Heart right ventricle (tissue), 16 donors: ENCODE measurements around the gene ENTPD1. TPM values are rescaled to one million over a fixed set of nuclear protein-coding genes. Genes with fewer than 3 reads are reported as not detected.
"Not testable (repeated sequence)": the region's sequence is repeated elsewhere in the genome, so short reads cannot be mapped to it uniquely, and the experiment has no call there.

Source experiments
- ATAC-seq, 8 donors: fragments of 200-7000 bp; cut with Tn5 transposase; one replicate each; pipeline ENCODE4 v1.9.1; 2020; ENCODE audit warnings: mild to moderate bottlenecking in 8 of 8, moderate library complexity in 8 of 8, moderate number of reproducible peaks in 1 of 8
- DNase-seq, 2 donors: peaks; one replicate each; pipeline ENCODE4 v3.0.0-alpha.2; 2020
- H3K27ac ChIP-seq, 10 donors: fragments of 200-600 bp; sonication (generic) in 2 of 10; one replicate each; pipeline versions ENCODE4 v1.5.0 to v1.8.0; 2020 to 2022; ENCODE audit warnings: mild to moderate bottlenecking in 3 of 10
- H3K27me3 ChIP-seq, 7 donors: fragments of 200-600 bp; one replicate each; pipeline ENCODE4 v1.8.0; 2021 to 2022; ENCODE audit warnings: mild to moderate bottlenecking in 2 of 7
- H3K36me3 ChIP-seq, 9 donors: fragments of 200-600 bp; sonication (generic) in 1 of 9; one replicate each; pipeline versions ENCODE4 v1.5.0 to v1.8.0; 2020 to 2022; ENCODE audit warnings: mild to moderate bottlenecking in 2 of 9
- H3K4me1 ChIP-seq, 9 donors: fragments of 200-600 bp; sonication (generic) in 1 of 9; one replicate each; pipeline versions ENCODE4 v1.5.0 to v1.8.0; 2020 to 2022; ENCODE audit warnings: mild to moderate bottlenecking in 4 of 9
- H3K4me3 ChIP-seq, 10 donors: fragments of 200-600 bp; sonication (generic) in 2 of 10; one replicate each; pipeline versions ENCODE4 v1.5.0 to v1.8.0; 2020 to 2022; ENCODE audit warnings: mild to moderate bottlenecking in 7 of 10, moderate library complexity in 2 of 10
- H3K9me3 ChIP-seq, 11 donors: fragments of 200-600 bp in 10 of 11; sonication (generic) in 2 of 11; one replicate each; pipeline versions ENCODE4 v1.5.0 to v1.8.0; 2013 to 2022; ENCODE audit warnings: mild to moderate bottlenecking in 2 of 11, control low read depth in 1 of 11, moderate library complexity in 1 of 11
- WGBS, 2 donors: extraction: QIAGEN DNeasy Blood & Tissue Kit; methylation state at CpG; one replicate each; pipeline ENCODE4 v1.1.7; 2013; ENCODE audit warnings: inconsistent platforms in 1 of 2; 5-methylcytosine and 5-hydroxymethylcytosine counted together
- intact Hi-C, 10 donors: fragments of 100-400 bp; cut with DNase I; formaldehyde crosslinking; loops; one replicate each; pipeline versions ENCODE4 v1.11.1 to v1.14.2; 2022
- polyA plus RNA-seq, 2 donors: library from polyadenylated mRNA; stranded (reverse); fragments of 200-250 nt; gene quantifications; one replicate each; pipeline ENCODE4 v1.2.3, GENCODE V29; 2013
- total RNA-seq, 10 donors: library from RNA; stranded (reverse); fragmentation: NEBNext Ultra II Directional in 3 of 10; extraction: Animal tissue kit (Norgen Biotek cat#: 25700) in 3 of 10; gene quantifications; one replicate each; pipeline versions ENCODE4 v1.2.1 to v1.2.4, GENCODE V29; 2021 to 2023
- TF ChIP-seq, protein P1 (sequence below), 9 donors: fragments of 200-600 bp; sonication (generic) in 2 of 9; IDR thresholded peaks; one replicate each; pipeline versions ENCODE4 v1.5.0 to v1.8.0; 2021 to 2022; ENCODE audit warnings: antibody characterized with exemption in 9 of 9, mild to moderate bottlenecking in 5 of 9, moderate library complexity in 1 of 9
- donor health status: Arrhythmogenic right ventricular cardiomyopathy.
- donor health status: ischemic (EF 13 %, LVEDD 7.1; RV severe dilation, severe dysfunction).
- donor health status: healthy with polysubstance abuse.
- donor health status: DM: no; HTN: yes; CAD: no.
- donor health status: DM: no; HTN: no; CAD: no.
- donor health status: ischemic (EF 25% LVEDD 6.9; RV normal size, moderate dysfunction).
- donor health status: ischemic (EF 25% LVEDD 5.7; RV mildly dilated, moderate dysfunction).
- donor health status: healthy.
- donor health status: DM: yes; HTN: yes; CAD: no.
- donor health status: Ischemic cardiomyopathy.
- donor health status: ischemic (EF 35%, LVEDD 5.7; RV mildly dilated, moderate dysfunction).
- donor health status: nonischemic (EF 11% LVEDD 7.7; RV severe dilation, severe dysfunction).
- donor health status: DM: yes; HTN: yes; CAD: no.
- donor health status: PGD.
- donor health status: ischemic (EF 29% LVEDD 5.4; RV normal size, mild dysfunction).
- donor health status: nonischemic (EF 23%, LVEDD 6.1; RV moderate dilation, normal function).

ENTPD1 gene
- total and polyA plus RNA-seq, 12 donors, result 4.2 to 13.0 (median 9.1) TPM

DNA sequence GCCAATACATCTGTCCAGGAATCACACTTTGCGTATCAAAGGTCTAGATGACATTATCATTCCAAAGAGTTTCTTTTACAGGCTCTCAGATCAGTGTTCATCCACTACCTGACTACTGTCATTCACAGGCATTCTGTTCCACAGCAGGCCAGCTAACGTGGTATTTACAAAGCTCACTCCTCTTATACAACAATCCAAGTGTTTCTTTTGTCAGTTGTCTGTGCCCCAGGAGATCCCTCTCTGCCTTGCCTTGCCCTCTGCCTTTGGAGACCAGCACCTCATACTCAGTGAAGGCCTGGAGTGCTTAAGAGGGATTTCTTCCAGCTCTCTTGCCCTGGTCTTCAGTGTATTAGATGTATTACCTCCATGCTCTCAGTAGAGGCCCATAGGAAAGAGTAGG is 117.2 kb downstream of the ENTPD1 start:
- WGBS, 2 donors, result 97 to 98% methylated on average over 2 of the region's 2 CpGs
- no peak for DNase-seq
- peaks cover 0 to 92% (median 10%) of the 10 kb centered on the region in 9 donors for H3K36me3 ChIP-seq
- H3K27me3 ChIP-seq, result no peaks in the 10 kb centered on the region
- intact Hi-C loops, result no loop called here
- H3K4me1 ChIP-seq, result no peaks in the 10 kb centered on the region
- no peak overlapping the region for H3K4me3 ChIP-seq
- no peaks in the 10 kb centered on the region for H3K9me3 ChIP-seq
- H3K27ac ChIP-seq, result no peak overlapping the region
- TF ChIP-seq, protein P1, sequence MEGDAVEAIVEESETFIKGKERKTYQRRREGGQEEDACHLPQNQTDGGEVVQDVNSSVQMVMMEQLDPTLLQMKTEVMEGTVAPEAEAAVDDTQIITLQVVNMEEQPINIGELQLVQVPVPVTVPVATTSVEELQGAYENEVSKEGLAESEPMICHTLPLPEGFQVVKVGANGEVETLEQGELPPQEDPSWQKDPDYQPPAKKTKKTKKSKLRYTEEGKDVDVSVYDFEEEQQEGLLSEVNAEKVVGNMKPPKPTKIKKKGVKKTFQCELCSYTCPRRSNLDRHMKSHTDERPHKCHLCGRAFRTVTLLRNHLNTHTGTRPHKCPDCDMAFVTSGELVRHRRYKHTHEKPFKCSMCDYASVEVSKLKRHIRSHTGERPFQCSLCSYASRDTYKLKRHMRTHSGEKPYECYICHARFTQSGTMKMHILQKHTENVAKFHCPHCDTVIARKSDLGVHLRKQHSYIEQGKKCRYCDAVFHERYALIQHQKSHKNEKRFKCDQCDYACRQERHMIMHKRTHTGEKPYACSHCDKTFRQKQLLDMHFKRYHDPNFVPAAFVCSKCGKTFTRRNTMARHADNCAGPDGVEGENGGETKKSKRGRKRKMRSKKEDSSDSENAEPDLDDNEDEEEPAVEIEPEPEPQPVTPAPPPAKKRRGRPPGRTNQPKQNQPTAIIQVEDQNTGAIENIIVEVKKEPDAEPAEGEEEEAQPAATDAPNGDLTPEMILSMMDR (IDR thresholded peaks at IDR 0.05), result no peak
- no peak for ATAC-seq

DNA sequence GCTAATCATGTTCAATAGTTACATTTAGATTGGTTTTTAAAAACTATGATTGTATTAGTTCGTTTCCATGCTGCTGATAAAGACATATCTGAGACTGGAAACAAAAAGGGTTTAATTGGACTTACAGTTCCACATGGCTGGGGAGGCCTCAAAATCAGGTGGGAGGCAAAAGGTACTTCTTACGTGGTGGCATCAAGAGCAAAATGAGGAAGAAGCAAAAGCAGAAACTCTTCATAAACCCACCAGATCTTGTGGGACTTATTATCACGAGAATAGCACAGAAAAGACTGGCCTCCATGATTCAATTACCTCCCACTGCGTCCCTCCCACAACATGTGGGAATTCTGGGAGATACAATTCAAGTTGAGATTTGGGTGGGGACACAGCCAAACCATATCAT is 117.7 kb downstream of the ENTPD1 start:
- Histone ChIP-seq H3K4me1 (no peaks in the 10 kb centered on the region), H3K9me3 (no peaks in the 10 kb centered on the region), H3K4me3 (no peak overlapping the region), H3K36me3 (peaks cover 0 to 87% (median 10%) of the 10 kb centered on the region in 9 donors), H3K27ac (no peak overlapping the region), H3K27me3 (no peaks in the 10 kb centered on the region)
- WGBS, 2 donors, result 95% methylated on average over 4 of the region's 4 CpGs
- ATAC-seq, result no peak
- TF ChIP-seq, protein P1 (IDR thresholded peaks at IDR 0.05), result no peak
- intact Hi-C loops, result no loop called here
- DNase-seq, result no peak

DNA sequence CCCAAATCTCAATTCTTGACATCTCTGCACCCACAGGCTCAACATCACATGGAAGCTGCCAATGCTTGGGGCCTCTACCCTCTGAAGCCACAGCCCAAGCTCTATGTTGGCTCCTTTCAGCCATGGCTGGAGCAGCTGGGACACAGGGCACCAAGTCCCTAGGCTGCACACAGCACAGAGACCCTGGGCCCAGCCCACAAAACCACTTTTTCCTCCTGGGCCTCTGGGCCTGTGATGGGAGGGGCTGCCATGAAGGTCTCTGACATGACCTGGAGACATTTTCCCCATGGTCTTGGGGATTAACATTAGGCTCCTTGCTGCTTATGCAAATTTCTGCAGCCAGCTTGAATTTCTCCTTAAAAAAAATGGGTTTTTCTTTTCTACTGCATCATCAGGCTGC is 118.8 kb downstream of the ENTPD1 start:
- ATAC-seq, H3K4me1 ChIP-seq, H3K27ac ChIP-seq, H3K27me3 ChIP-seq, H3K4me3 ChIP-seq, intact Hi-C loops, H3K9me3 ChIP-seq, DNase-seq: not testable (repeated sequence)
- peaks cover 0 to 78% (median 9%) of the 10 kb centered on the region in 9 donors for H3K36me3 ChIP-seq

DNA sequence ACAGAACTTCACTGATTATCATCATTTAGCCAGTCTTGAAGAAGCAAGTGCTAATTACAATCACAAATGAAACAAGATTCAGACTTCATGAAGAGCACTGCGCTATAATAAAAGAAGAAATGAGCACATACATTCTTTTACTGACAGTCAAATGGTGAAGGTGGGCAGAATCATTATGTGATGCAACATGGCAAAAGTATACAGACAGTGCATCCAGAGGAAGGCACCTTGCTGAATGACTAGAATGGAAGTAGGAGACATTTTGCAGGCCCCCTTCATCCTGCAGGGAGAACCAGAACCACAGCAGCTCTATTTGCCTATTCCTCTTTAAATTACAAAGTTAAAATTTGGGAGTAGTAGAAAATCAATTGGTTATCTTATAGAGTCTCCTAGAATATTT is 120.8 kb downstream of the ENTPD1 start:
- Histone ChIP-seq H3K4me3 (no peak overlapping the region), H3K27ac (no peak overlapping the region), H3K4me1 (peaks cover 0 to 12% (median 0%) of the 10 kb centered on the region in 9 donors), H3K9me3 (no peaks in the 10 kb centered on the region), H3K27me3 (no peaks in the 10 kb centered on the region), H3K36me3 (peaks cover 0 to 59% (median 4%) of the 10 kb centered on the region in 9 donors)
- 100% methylated on average over 1 of the region's 1 CpG for WGBS, 2 donors
- ATAC-seq (no peak), DNase-seq (no peak)
- intact Hi-C loops, result no loop called here
- TF ChIP-seq, protein P1 (IDR thresholded peaks at IDR 0.05), result no peak

DNA sequence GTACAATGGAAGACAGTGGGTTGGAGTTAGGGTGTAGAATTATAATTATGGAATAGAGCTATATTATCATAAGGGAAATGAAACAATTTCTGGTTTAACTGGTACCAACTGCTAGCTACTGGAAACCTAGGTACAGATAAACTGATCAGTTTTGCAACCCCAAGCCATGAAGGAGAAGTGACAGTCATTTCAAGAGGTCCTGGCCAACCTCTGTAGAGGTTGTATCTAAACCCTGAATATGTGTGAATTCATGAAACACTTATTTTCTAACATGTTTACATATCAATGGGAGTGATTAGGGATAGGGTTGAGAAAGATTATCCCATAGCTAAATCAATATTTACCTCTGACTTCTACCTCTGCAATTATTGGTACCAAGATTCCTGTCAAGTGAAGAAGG is 121.9 kb downstream of the ENTPD1 start:
- no peak overlapping the region for H3K4me3 ChIP-seq
- no peaks in the 10 kb centered on the region for H3K27me3 ChIP-seq
- peaks cover 0 to 48% (median 4%) of the 10 kb centered on the region in 9 donors for H3K36me3 ChIP-seq
- TF ChIP-seq, protein P1 (IDR thresholded peaks at IDR 0.05), result no peak
- H3K9me3 ChIP-seq, result peaks cover 0 to 5% (median 0%) of the 10 kb centered on the region in 11 donors
- no peak overlapping the region for H3K27ac ChIP-seq
- DNase-seq, result no peak
- peaks cover 0 to 13% (median 0%) of the 10 kb centered on the region in 9 donors for H3K4me1 ChIP-seq
- intact Hi-C loops, result no loop called here
- ATAC-seq, result no peak
